ENCODE results near the gene STPG2. TPM values are rescaled to one million over a fixed set of nuclear protein-coding genes. Genes with fewer than 3 reads are reported as not detected.

STPG2 gene
- total and polyA plus RNA-seq, 2 of the 4 experiments (the other 2 are of a cell fraction) = not detected

DNA sequence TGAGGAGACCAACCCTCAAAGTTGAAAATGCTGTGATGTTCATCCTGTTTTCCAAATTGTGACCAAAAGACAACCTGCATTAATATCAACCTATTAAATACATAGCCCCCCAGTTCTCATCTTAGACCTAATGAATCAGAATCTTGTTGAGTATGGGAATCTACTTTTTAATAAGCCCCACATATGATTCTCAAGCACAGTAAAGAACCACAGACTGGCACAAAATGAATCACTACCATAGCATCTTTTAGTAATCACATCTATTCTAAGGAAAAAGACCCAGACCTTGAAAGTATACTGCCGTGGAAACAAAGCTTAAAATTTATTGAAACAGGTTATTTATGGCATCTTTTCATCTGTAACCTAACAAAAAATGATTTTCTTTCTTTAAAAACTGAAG, 152.9 kb downstream of the STPG2 start:
- Histone ChIP-seq H3K36me3 (ENCODE audit: control insufficient read depth, insufficient read depth, low read length) (no peaks in the 10 kb centered on the region), H2BK20ac (ENCODE audit: low read depth, low read length) (no peak overlapping the region), H4K5ac (ENCODE audit: low read depth, low read length) (no peak overlapping the region), H3K23ac (ENCODE audit: low read depth, low read length) (no peak overlapping the region), H2BK120ac (ENCODE audit: low read depth, low read length) (no peak overlapping the region), H2AFZ (replicated peaks; ENCODE audit: low read length, poor library complexity) (no peak overlapping the region), H3K9ac (ENCODE audit: low read depth, low read length) (no peak overlapping the region), H2AK9ac (replicated peaks; ENCODE audit: low read depth, low read length, poor library complexity) (no peak overlapping the region), H3K4me3 (ENCODE audit: insufficient read depth, low read depth, low read length) (no peak overlapping the region), H3K79me1 (ENCODE audit: low read depth in 1 of 2, low read length in 2 of 2) (no peaks in the 10 kb centered on the region), H4K91ac (ENCODE audit: insufficient read depth, low read depth, low read length) (no peak overlapping the region), H3K4me2 (ENCODE audit: low read depth, low read length) (no peak overlapping the region), H4K8ac (ENCODE audit: low read depth in 2 of 2, low read length in 2 of 2) (no peak overlapping the region), H3K27ac (ENCODE audit: insufficient read depth, low read length) (no peak overlapping the region), H3K9me3 (ENCODE audit: control insufficient read depth, insufficient read depth, low read length) (peaks cover 6% of the 10 kb centered on the region; the same call in 1 of the 2 replicates), H2AK5ac (ENCODE audit: low read depth, low read length) (no peak overlapping the region), H2BK15ac (ENCODE audit: low read depth, low read length) (no peak overlapping the region), H3K14ac (replicated peaks; ENCODE audit: low read depth, low read length) (no peak overlapping the region), H3K4ac (ENCODE audit: low read depth, low read length) (no peak overlapping the region), H2BK5ac (ENCODE audit: low read depth, low read length, poor library complexity, severe bottlenecking) (no peak overlapping the region), H3K18ac (ENCODE audit: low read depth, low read length) (no peak overlapping the region), H3K4me1 (ENCODE audit: control insufficient read depth, insufficient read depth, low read length) (no peaks in the 10 kb centered on the region), H3K27me3 (ENCODE audit: control insufficient read depth, insufficient read depth, low read length) (no peaks in the 10 kb centered on the region), H4K20me1 (ENCODE audit: insufficient read depth, low read length) (no peaks in the 10 kb centered on the region), H3K9me1 (ENCODE audit: insufficient read depth, low read length) (no peaks in the 10 kb centered on the region), H3K56ac (ENCODE audit: extremely low read depth, insufficient read depth, low read length) (no peak overlapping the region)
- in situ Hi-C loops (cut with MboI; ENCODE audit: low sequenced_read_pairs) = no loop called here
- intact Hi-C loops (cut with micrococcal nuclease) = no loop called here
- dilution Hi-C loops (cut with HindIII; ENCODE audit: low sequenced_read_pairs, unreplicated experiment) = no loop called here
- no TSS peak for BruUV-seq (replicated peaks)
- CTCF ChIA-PET = no interaction called here
- ATAC-seq (ENCODE audit: low read depth) (no peak), DNase-seq (no peak)
- TF ChIP-seq, protein P1, sequence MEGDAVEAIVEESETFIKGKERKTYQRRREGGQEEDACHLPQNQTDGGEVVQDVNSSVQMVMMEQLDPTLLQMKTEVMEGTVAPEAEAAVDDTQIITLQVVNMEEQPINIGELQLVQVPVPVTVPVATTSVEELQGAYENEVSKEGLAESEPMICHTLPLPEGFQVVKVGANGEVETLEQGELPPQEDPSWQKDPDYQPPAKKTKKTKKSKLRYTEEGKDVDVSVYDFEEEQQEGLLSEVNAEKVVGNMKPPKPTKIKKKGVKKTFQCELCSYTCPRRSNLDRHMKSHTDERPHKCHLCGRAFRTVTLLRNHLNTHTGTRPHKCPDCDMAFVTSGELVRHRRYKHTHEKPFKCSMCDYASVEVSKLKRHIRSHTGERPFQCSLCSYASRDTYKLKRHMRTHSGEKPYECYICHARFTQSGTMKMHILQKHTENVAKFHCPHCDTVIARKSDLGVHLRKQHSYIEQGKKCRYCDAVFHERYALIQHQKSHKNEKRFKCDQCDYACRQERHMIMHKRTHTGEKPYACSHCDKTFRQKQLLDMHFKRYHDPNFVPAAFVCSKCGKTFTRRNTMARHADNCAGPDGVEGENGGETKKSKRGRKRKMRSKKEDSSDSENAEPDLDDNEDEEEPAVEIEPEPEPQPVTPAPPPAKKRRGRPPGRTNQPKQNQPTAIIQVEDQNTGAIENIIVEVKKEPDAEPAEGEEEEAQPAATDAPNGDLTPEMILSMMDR (conservative IDR thresholded peaks at IDR 0.05; ENCODE audit: low read depth, low read length) = no peak
- TF ChIP-seq RCOR1 (IDR thresholded peaks at IDR 0.05; ENCODE audit: insufficient replicate concordance, low read length) (no peak), FOS (IDR thresholded peaks at IDR 0.05; ENCODE audit: low read depth, low read length) (no peak), CEBPB (IDR thresholded peaks at IDR 0.05; ENCODE audit: low read depth, low read length) (no peak), MAFK (IDR thresholded peaks at IDR 0.05; ENCODE audit: low read depth, low read length) (no peak), RAD21 (IDR thresholded peaks at IDR 0.05; ENCODE audit: low read length) (no peak), SMC3 (IDR thresholded peaks at IDR 0.05; ENCODE audit: low read depth, low read length) (no peak), USF2 (IDR thresholded peaks at IDR 0.05; ENCODE audit: low read depth, low read length) (no peak), NFE2L2 (IDR thresholded peaks at IDR 0.05; ENCODE audit: low read depth, low read length) (no peak)
- POLR2A ChIA-PET (ENCODE audit: unreplicated experiment) = no interaction called here
- WGBS, 2 experiments (ENCODE audit: extremely low coverage in 2 of 2, insufficient read length in 1 of 2) = no CpG with 5 or more reads among the region's 1 CpG
